ENCODE data around the gene NYAP2.

Gene NYAP2

DNA sequence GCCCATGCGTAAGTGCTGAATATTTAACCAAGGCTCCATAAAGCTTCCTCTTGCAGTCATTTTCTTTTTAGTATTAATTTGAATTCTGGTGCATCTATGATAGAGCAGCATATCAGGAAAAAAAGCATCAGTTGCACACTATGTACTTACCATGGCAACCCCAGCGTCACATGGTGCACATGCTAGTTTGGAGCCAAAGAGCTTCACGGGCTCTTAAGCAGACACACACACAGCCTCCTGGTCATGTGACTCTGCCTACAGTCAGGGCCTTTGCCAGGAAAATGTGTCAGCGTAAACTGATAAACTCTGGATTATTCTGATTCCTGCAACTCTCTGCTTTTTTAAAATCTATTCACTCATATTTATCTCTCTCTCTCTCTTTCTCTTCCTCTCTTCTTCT is 30.2 kb downstream of the NYAP2 start:
- no peak for DNase-seq

- DNase-seq: no peak
These were observed 31.8 kb downstream of the NYAP2 start for GRCh38 chr2:225431105-225431863.

GRCh38 chr2:225434014-225434413 is 34.5 kb downstream of the NYAP2 start:
- no peak for DNase-seq

- no peak for DNase-seq
These were observed 37.8 kb downstream of the NYAP2 start for GRCh38 chr2:225437319-225437718.

- DNase-seq: no peak
These were observed 38.7 kb downstream of the NYAP2 start for GRCh38 chr2:225438248-225438647.

GRCh38 chr2:225452677-225453076 is 53.2 kb downstream of the NYAP2 start:
- no peak for DNase-seq

DNA sequence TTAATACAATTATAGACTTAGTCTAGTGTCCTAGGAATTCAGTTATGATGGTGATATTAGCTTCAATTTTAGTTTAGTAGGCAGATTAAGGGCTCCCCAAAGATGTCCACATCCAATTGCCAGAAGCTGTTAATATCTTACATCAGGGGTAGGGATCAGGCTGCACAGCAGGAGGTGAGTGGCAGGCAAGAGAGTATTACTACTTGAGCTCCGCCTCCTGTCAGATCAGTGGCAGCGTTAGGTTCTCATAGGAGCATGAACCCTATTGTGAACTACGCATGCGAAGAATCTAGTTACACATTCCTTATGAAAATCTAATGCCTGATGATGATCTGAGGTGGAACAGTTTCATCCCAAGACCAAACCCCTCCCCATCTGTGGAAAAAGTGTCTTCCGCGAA is 54.9 kb downstream of the NYAP2 start:
- DNase-seq: no peak

DNA sequence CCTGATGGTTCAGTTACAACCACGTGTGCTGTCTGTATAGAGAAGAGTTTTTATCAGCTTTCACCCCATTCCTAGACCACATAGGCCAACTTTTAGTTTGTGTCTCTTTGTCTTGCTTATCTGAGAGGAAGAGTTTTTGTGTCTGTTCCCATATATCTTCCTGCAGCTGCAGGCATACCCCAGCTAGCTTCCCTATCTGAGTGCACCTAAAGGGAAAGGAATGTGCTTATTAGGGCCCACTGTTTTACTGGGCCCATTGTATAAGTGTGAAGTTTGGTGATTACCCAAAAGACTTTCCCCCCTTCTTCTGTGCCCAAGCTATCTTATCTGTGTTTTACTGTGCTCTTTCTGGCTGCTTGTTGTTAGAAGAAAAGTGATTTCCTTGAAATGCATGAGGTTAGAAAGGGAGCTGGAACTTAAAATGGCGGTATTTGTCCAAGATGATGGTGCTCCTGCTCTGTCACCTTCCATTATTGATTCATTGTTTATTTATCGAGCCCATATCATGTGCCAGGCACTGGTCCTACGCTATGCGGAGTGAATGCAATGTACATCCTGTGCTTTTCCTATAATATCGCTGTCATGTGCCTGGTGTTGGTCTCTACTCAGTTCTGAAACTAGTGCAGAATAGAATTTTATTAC is 57.2 kb downstream of the NYAP2 start:
- no peak for DNase-seq

- DNase-seq: no peak
These were observed 58.0 kb downstream of the NYAP2 start for GRCh38 chr2:225457482-225457881.

GRCh38 chr2:225458431-225459117 is 59.1 kb downstream of the NYAP2 start:
- DNase-seq: peak in 2 of 4 experiments; percentile 20 to 28

DNA sequence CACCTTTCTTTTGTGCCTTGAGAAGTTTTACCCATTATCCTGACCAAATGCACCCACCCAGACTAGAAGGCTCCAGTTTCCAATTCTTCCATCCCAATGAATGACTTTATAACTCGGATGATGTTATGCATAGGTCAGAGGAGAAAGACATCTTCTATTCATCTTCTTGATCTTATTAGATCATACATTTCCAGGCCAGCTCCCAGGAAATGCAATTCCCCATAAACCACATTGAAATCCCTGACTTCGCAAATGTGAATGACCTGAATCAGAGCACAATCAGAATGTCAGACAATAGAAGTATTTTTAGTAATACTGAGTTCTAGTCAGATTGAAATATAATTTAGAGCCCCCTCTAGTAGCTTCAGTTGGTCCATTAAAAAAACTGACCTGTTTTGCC is 62.9 kb downstream of the NYAP2 start:
- DNase-seq: no peak

DNA sequence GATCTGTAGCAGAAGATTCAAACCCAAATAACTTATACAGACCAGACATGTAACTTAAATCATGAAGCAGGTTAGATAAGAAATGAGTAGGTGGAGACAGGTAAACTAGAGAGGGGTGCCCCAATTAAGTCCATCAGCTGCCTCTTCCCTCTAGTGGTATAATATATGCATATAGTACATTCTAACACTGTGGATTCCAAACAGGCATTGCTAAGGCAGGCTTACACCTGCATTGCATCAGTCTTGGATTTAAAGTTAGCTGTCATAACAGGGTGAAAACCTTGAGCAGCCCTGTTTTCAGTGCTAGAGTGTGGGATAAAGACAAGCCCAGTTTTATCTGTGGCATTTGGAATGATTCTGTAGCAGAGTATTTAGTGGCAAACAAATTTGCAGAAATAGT is 63.4 kb downstream of the NYAP2 start:
- no peak for DNase-seq

GRCh38 chr2:225463449-225463848 is 63.9 kb downstream of the NYAP2 start:
- no peak for DNase-seq

- DNase-seq: no peak
These were observed 65.0 kb downstream of the NYAP2 start for GRCh38 chr2:225464346-225465025.

DNA sequence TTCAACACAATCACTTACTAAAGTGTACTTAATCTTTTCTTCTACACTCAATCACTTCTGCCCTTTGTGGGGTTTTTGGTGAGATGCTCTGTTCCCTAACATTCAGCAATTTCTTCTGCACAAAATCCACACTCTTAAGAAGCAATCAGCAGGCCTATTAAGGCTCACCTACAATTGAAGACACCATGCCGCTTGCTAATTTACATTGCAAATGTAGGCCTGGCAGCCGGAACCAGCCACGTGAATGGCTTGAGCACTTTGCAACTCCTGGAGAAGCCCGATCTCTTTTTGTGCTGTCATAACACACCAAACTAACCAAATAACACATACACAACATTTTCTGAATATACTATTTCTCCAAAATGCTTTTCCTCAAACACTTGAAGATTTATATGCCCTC is 66.3 kb downstream of the NYAP2 start:
- DNase-seq: no peak

GRCh38 chr2:225466891-225467604 is 67.5 kb downstream of the NYAP2 start:
- DNase-seq: no peak

DNA sequence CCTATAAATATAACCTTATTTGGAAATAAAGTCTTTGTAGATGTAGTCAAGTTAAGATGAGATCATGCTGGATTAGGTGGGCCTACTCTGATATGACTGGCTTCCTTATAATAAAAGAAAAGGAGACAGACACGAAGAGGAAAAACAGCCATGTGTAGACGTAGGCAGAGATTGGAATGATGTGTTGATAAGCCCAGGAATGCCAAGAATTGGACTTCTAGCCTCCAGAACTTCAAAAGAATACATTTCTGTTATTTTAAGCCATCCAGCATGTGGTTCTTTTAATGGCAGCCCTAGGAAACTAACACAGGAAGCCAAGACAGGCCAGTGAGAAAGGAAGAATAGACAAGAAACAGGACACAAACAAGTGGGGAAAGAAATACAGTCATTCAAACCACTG is 68.6 kb downstream of the NYAP2 start:
- no peak for DNase-seq

GRCh38 chr2:225471039-225471438 is 71.5 kb downstream of the NYAP2 start:
- DNase-seq: no peak

DNA sequence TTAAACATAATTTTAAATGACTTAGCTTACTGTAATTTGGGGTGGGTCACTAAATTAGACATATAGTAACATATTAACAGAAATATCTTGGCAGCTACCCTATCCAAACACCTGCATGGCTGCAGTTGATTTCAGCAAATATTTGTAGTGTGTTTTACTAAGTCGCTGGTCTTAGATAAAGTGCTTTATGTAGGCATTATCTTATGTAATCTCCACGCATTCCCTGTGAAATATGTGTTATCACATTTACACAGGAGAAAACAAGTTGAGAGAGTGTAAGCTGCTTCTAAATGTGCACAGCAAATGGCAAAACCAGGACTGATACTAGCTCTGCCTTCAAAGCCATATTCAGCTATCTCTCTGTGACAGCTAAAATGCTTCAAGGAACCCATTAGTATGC is 72.0 kb downstream of the NYAP2 start:
- no peak for DNase-seq

GRCh38 chr2:225472161-225472560 is 72.7 kb downstream of the NYAP2 start:
- DNase-seq: no peak

GRCh38 chr2:225479386-225479785 is 79.9 kb downstream of the NYAP2 start:
- DNase-seq: no peak

- DNase-seq: no peak
These were observed 85.2 kb downstream of the NYAP2 start for GRCh38 chr2:225484751-225485150.

GRCh38 chr2:225486236-225486635 is 86.7 kb downstream of the NYAP2 start:
- DNase-seq: no peak
